HG02571 (cell line): ENCODE data around the gene ATP4B.
"Not testable (repeated sequence)": the region's sequence is repeated elsewhere in the genome, so short reads cannot be mapped to it uniquely, and the experiment has no call there.

Experiments
- ATAC-seq: cut with Tn5 transposase; IDR thresholded peaks from one replicate; pipeline ENCODE4 v1.9.1; 2021; ENCODE audit warnings: mild to moderate bottlenecking, moderate library complexity; ENCODE audit not compliant: unreplicated experiment

The ATP4B gene

DNA sequence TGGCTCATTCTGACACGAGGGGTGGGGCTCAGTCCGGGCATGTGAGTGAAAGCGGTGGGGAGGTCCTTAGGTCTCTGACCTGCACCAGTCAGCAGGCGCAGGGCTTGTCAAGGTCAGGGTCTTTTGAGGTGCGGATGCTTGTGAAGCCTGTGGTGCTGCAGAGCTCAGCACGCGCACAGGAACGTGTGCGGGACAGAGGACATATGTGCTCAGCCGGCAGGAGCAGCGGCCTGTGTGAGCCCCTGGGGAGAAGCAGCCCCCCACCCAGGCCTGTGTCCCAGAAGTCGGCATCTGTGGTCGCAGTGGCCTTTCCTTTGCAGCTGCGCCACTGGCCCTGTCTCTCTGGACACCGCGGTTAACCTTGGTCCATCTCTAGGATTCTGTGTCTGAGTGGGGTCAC lies 30.9 kb downstream of the ATP4B start:
- ATAC-seq, result no peak

- ATAC-seq, result no peak
Measured at GRCh38 chr13:113625965-113626721, 31.9 kb downstream of the ATP4B start.

GRCh38 chr13:113624640-113625304 lies 33.2 kb downstream of the ATP4B start:
- not testable (repeated sequence) for ATAC-seq

DNA sequence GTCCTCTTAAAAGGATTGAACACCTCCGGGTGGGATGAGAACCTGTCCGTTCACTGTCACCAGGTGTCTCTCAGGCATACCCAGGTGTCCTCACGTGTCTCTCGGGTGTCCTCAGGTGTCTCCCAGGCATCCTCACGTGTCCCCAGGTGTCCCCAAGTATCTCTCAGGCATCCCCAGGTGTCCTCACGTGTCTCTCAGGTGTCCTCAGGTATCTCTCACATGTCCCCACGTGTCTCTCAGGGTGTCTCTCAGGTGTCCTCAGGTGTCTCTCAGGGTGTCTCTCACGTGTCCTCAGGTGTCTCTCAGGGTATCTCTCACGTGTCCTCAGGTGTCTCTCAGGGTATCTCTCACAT lies 33.8 kb downstream of the ATP4B start:
- no peak for ATAC-seq

- ATAC-seq, result no peak
Measured at GRCh38 chr13:113623491-113624234, 34.3 kb downstream of the ATP4B start.

DNA sequence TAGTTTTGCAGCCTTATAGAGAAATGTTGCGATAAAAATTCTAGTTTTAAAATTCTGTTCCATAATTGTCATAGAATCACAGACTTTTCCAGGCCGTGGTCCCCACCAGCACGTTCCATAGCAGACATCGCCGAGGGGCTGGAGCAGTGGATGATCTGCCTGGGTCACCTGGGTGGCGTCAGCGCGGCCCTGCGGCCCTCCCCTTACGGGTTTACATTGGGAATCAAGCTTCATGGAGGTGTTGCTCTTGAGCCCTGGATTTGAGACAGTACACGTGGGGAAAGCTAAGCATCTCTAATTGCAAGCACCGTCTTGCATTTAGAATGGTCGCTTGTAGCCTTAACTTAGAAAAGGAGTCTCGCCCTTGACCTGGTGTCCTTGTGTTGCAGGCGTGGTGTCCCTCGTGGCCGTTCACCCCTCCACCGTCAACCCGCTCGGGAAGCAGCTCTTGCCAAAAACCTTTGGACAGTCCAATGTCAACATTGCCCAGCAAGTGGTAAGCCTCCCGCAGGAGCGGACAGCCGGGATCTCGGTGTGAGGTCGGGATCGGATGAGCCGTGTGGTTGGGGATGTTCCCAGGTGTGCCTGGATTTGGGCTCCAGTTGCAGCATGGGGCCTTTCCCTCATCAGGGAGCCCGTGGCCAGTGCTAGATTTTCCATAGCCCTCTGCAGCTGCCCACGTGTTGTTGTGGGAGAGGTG lies 35.1 kb downstream of the ATP4B start:
- ATAC-seq, result no peak

DNA sequence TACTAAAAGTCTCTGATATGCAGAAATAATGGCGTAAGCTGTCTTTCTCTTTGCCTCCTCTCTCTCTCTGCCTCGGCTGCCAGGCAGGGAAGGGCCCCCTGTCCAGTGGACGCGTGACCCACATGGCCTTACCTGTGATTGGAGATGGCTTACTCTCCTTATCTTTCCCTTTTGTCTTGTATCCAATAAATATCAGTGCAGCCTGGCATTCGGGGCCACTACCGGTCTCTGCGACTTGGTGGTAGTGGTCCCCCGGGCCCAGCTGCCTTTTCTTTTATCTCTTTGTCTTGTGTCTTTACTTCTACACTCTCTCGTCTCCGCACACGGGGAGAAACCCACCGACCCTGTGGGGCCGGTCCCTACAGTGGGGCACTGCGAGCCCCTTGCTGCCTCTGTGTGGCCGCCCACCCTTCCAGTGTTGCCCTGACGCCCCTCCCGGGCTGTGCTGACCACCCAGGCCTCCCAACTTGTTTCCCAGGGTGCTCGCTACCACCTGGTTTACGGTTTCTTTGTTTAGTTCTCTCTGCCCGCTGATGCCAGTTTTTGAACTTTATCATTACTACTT lies 35.9 kb downstream of the ATP4B start:
- not testable (repeated sequence) for ATAC-seq

DNA sequence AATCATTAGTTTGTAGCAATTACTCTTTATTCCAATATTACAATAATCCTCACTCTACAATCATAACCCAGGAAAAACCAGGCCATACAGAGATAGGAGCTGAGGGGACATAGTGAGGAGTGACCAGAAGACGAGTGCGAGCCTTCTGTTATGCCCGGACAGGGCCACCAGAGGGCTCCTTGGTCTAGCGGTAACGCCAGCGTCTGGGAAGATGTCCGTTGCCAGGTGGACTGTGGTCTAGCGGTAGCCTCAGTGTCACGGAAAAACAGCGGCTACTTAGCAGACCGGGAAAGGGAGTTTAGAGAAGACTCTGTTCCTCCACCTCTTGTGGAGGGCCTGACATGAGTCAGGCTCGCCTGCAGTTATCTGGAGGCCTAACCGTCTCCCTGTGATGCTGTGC lies 36.5 kb downstream of the ATP4B start:
- not testable (repeated sequence) for ATAC-seq

GRCh38 chr13:113621046-113621445 lies 37.0 kb downstream of the ATP4B start:
- ATAC-seq, result no peak

DNA sequence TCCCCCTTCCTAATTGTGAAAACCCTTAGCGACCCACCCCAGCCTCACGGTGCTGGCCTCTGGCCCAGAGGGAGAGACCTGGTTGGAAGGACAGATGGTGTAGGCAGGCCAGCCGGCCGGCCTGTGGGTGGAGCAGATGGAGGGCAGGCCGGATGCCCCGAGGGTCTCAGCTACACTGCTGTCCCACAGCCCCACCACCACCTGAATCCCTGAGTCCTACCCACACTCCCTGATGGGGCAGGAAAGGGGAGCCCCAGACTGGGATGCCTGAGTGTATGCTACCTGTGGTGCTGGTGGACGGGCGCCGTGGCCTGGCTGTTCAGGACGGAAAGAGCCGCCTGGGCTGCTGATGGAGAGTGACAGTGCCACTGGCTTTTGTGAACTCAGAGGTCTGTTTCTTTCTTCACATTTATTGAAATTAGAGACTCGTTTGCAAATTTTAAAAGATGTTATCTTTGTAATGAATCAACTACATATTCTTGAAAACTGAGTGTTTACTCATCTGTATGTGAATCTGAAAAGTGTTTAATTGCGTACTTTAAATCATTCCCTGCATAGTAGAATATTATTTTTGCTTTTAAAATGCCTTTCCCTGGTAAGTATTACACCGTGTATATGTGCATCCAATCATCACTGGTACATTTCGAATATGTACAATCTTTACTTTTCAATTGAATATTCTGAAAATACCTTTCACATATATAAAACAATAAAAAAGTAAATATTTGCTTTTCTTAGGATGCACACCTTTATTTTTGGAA lies 37.8 kb downstream of the ATP4B start:
- no peak for ATAC-seq

DNA sequence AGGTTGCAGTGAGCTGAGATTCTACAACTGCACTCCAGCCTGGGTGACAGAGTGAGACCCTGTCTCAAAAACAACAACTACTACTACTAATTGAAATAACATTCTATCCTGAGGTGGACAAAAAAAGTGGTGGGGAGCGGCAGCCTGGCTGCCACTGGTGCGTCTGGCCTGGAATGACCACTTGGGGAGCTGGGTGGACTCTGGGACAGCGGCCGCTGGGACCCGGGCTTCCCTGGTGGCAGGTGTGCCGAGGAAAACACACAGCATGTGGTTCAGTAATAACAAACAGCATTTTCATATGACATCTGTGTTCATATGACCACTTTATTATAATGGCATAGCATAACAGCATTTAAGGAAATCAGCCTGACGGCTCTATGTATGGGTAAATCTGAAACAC lies 39.5 kb downstream of the ATP4B start:
- no peak for ATAC-seq

DNA sequence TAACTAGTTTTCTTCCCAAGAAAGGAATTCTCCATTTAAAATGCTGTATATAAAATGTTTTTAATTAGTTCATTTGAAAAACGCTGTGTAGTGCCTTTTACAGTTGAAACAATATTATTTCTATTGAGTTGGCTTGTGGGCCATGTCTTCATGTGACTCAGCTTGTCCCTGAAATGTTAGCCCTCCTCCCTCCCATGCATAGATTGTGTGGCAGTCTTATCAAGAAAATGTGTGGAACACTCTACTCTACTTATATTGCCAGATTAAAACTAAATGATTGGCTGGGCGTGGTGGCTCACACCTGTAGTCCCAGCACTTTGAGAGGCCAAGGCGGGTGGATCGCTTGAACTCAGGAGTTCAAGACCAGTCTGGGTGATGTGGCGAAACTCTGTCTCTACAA lies 40.0 kb downstream of the ATP4B start:
- ATAC-seq, result no peak

GRCh38 chr13:113616991-113617749 lies 40.8 kb downstream of the ATP4B start:
- no peak for ATAC-seq

GRCh38 chr13:113616281-113616906 lies 41.6 kb downstream of the ATP4B start:
- no peak for ATAC-seq

GRCh38 chr13:113613789-113614379 lies 44.1 kb downstream of the ATP4B start:
- no peak for ATAC-seq

- ATAC-seq, result no peak
Measured at GRCh38 chr13:113612607-113613006, 45.4 kb downstream of the ATP4B start.

GRCh38 chr13:113611996-113612395 lies 46.0 kb downstream of the ATP4B start:
- ATAC-seq, result no peak

DNA sequence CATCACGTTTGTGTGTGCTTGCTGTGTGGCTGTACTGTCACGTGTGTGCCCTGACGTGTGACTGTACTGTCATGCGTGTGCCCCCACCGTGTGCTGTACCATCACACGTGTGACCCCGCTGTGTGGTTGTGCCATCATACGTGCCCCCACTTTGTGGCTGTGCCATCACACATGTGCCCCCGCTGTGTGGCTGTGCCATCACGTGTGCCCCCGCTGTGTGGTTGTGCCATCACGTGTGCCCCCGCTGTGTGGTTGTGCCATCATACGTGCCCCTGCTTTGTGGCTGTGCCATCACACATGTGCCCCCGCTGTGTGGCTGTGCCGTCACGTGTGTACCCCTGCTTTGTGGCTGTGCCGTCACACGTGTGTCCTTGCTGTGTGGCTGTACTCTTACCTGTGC lies 47.7 kb downstream of the ATP4B start:
- ATAC-seq, result no peak

DNA sequence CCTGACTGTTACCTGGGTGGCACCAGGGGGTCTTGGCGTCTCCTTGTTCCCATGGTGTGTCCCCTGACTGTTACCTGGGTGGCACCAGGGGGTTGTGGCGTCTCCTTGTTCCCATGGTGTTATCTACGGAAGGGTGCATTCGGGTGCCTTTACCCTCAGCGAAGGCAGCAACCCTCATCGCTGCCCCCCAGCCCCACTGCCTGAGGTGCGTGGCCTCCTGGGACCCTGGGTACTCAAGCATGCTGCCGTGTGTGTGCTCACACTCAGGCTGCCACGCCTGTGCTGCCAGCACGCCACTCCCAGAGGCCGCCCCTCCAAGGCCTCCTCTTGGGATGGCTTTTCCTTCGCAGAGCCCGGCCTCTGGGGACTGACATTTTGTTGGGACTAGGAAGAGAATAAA lies 48.4 kb downstream of the ATP4B start:
- no peak for ATAC-seq
